ENCODE measurements around the gene PDE4A. TPM values are rescaled to one million over a fixed set of nuclear protein-coding genes. Genes with fewer than 3 reads are reported as not detected.
A peak's percentile ranks its signal among the peaks of the same experiment; 100 is the strongest.

The PDE4A gene
- total and polyA plus RNA-seq, 2 experiments from 2014 or later: 5.2 to 5.4 TPM

DNA sequence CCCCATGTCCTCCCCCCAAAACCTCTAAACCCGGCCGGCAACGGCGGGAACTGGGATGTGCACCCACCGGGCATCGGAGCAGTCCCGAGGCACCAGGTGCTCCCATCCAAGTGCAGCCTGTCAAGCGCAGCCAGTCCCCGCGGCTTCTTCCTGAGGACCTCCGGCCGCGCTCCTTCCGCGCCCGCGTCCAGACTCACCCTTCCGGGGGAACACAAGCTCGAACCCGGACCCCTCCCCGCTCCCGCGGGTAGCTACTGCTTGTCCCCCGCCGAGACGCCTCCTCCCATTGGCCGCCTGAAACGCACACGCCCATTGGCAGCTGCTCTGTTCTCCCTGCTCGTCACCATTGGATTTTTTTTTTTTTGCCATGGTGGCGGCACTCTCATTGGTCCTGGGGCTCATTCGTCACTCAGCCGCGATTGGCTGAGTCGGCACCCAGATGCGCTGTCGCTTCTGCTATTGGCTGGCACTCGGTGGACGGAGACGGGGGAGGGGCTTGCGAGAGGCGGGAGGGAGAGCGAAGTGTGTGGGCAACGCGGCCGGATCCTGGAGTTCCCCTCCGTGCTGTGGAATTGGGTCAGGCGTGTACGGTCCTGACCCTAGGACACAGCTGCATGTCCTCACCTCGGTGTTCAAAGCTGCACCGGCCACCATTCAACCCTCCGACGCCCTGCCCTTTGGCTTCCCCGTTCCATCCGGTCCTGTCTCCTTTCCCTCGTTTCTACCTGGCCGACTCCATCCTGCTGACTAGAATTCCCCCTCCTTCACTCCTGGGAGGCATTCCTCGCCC lies 39.8 kb upstream of the PDE4A start, which contains the start of gene TYK2:
TSS of gene TYK2 (minus strand) at position 260 of the 790 bp plus-strand sequence. CDS start 2,166 bp downstream, outside the sequence.
- Mint-ChIP-seq H3K4me3 (peak within 1 kb of the TSS; percentile 87), H3K27ac (peak within 1 kb of the TSS; percentile 93), H3K27me3 (ENCODE audit: insufficient read depth, low read depth, poor library complexity) (peaks cover 10% of the 10 kb centered on the region), H3K9me3 (no peaks in the 10 kb centered on the region), H3K36me3 (ENCODE audit: low read depth) (peaks cover 11% of the 10 kb centered on the region), H3K4me1 (peaks cover 4% of the 10 kb centered on the region; the same call in 2 of the 3 replicates)
- Histone ChIP-seq H3K4me3 (peak within 1 kb of the TSS; percentile 73), H3K36me3 (ENCODE audit: insufficient read depth) (no peaks in the 10 kb centered on the region), H3K27ac (ENCODE audit: low read depth) (peak within 1 kb of the TSS; percentile 91), H4K20me1 (replicated peaks; ENCODE audit: insufficient read depth) (no peaks in the 10 kb centered on the region), H3K4me2 (peak within 1 kb of the TSS; percentile 85), H3K79me2 (replicated peaks; ENCODE audit: insufficient read depth) (0 out of 2 replicates have a peak, but pooled peaks cover 3% of the 10 kb centered on the region), H3K27me3 (ENCODE audit: insufficient read depth) (no peaks in the 10 kb centered on the region), H3F3A (replicated peaks; ENCODE audit: low read depth) (0 out of 2 replicates have a peak, but pooled peaks cover 3% of the 10 kb centered on the region), H3K4me1 (ENCODE audit: insufficient read depth) (peaks cover 7% of the 10 kb centered on the region), H2AFZ (peak within 1 kb of the TSS; percentile 85), H3K9me2 (ENCODE audit: insufficient read depth) (no peaks in the 10 kb centered on the region)
- TF ChIP-seq, protein P1, sequence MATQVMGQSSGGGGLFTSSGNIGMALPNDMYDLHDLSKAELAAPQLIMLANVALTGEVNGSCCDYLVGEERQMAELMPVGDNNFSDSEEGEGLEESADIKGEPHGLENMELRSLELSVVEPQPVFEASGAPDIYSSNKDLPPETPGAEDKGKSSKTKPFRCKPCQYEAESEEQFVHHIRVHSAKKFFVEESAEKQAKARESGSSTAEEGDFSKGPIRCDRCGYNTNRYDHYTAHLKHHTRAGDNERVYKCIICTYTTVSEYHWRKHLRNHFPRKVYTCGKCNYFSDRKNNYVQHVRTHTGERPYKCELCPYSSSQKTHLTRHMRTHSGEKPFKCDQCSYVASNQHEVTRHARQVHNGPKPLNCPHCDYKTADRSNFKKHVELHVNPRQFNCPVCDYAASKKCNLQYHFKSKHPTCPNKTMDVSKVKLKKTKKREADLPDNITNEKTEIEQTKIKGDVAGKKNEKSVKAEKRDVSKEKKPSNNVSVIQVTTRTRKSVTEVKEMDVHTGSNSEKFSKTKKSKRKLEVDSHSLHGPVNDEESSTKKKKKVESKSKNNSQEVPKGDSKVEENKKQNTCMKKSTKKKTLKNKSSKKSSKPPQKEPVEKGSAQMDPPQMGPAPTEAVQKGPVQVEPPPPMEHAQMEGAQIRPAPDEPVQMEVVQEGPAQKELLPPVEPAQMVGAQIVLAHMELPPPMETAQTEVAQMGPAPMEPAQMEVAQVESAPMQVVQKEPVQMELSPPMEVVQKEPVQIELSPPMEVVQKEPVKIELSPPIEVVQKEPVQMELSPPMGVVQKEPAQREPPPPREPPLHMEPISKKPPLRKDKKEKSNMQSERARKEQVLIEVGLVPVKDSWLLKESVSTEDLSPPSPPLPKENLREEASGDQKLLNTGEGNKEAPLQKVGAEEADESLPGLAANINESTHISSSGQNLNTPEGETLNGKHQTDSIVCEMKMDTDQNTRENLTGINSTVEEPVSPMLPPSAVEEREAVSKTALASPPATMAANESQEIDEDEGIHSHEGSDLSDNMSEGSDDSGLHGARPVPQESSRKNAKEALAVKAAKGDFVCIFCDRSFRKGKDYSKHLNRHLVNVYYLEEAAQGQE (IDR thresholded peaks at IDR 0.05; ENCODE audit: unreplicated experiment): no peak
- TF ChIP-seq POLR2AphosphoS5 (IDR thresholded peaks at IDR 0.05; ENCODE audit: low read depth) (peak; percentile 96), EZH2phosphoT487 (IDR thresholded peaks at IDR 0.05; ENCODE audit: unreplicated experiment) (no peak), CREB1 (CRISPR knock-in tag; IDR thresholded peaks at IDR 0.05; ENCODE audit: low read depth) (peak; percentile 93), STAT1 (IDR thresholded peaks at IDR 0.05; ENCODE audit: unreplicated experiment) (no peak), JUNB (IDR thresholded peaks at IDR 0.05; ENCODE audit: unreplicated experiment) (no peak), NANOG (IDR thresholded peaks at IDR 0.05; ENCODE audit: borderline replicate concordance) (no peak), EZH2 (IDR thresholded peaks at IDR 0.05; ENCODE audit: low read depth, unreplicated experiment) (no peak)
- TF ChIP-seq, protein P2, sequence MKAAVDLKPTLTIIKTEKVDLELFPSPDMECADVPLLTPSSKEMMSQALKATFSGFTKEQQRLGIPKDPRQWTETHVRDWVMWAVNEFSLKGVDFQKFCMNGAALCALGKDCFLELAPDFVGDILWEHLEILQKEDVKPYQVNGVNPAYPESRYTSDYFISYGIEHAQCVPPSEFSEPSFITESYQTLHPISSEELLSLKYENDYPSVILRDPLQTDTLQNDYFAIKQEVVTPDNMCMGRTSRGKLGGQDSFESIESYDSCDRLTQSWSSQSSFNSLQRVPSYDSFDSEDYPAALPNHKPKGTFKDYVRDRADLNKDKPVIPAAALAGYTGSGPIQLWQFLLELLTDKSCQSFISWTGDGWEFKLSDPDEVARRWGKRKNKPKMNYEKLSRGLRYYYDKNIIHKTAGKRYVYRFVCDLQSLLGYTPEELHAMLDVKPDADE (IDR thresholded peaks at IDR 0.05): peak; percentile 25; the same call in 1 of the 2 replicates
- TF ChIP-seq, protein P3, sequence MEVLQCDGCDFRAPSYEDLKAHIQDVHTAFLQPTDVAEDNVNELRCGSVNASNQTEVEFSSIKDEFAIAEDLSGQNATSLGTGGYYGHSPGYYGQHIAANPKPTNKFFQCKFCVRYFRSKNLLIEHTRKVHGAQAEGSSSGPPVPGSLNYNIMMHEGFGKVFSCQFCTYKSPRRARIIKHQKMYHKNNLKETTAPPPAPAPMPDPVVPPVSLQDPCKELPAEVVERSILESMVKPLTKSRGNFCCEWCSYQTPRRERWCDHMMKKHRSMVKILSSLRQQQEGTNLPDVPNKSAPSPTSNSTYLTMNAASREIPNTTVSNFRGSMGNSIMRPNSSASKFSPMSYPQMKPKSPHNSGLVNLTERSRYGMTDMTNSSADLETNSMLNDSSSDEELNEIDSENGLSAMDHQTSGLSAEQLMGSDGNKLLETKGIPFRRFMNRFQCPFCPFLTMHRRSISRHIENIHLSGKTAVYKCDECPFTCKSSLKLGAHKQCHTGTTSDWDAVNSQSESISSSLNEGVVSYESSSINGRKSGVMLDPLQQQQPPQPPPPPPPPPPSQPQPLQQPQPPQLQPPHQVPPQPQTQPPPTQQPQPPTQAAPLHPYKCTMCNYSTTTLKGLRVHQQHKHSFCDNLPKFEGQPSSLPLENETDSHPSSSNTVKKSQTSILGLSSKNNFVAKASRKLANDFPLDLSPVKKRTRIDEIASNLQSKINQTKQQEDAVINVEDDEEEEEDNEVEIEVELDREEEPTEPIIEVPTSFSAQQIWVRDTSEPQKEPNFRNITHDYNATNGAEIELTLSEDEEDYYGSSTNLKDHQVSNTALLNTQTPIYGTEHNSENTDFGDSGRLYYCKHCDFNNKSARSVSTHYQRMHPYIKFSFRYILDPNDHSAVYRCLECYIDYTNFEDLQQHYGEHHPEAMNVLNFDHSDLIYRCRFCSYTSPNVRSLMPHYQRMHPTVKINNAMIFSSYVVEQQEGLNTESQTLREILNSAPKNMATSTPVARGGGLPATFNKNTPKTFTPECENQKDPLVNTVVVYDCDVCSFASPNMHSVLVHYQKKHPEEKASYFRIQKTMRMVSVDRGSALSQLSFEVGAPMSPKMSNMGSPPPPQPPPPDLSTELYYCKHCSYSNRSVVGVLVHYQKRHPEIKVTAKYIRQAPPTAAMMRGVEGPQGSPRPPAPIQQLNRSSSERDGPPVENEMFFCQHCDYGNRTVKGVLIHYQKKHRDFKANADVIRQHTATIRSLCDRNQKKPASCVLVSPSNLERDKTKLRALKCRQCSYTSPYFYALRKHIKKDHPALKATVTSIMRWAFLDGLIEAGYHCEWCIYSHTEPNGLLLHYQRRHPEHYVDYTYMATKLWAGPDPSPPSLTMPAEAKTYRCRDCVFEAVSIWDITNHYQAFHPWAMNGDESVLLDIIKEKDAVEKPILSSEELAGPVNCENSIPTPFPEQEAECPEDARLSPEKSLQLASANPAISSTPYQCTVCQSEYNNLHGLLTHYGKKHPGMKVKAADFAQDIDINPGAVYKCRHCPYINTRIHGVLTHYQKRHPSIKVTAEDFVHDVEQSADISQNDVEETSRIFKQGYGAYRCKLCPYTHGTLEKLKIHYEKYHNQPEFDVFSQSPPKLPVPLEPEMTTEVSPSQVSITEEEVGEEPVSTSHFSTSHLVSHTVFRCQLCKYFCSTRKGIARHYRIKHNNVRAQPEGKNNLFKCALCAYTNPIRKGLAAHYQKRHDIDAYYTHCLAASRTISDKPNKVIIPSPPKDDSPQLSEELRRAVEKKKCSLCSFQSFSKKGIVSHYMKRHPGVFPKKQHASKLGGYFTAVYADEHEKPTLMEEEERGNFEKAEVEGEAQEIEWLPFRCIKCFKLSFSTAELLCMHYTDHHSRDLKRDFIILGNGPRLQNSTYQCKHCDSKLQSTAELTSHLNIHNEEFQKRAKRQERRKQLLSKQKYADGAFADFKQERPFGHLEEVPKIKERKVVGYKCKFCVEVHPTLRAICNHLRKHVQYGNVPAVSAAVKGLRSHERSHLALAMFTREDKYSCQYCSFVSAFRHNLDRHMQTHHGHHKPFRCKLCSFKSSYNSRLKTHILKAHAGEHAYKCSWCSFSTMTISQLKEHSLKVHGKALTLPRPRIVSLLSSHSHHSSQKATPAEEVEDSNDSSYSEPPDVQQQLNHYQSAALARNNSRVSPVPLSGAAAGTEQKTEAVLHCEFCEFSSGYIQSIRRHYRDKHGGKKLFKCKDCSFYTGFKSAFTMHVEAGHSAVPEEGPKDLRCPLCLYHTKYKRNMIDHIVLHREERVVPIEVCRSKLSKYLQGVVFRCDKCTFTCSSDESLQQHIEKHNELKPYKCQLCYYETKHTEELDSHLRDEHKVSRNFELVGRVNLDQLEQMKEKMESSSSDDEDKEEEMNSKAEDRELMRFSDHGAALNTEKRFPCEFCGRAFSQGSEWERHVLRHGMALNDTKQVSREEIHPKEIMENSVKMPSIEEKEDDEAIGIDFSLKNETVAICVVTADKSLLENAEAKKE (CRISPR knock-in tag; IDR thresholded peaks at IDR 0.05): no peak
- TF ChIP-seq, protein P4, sequence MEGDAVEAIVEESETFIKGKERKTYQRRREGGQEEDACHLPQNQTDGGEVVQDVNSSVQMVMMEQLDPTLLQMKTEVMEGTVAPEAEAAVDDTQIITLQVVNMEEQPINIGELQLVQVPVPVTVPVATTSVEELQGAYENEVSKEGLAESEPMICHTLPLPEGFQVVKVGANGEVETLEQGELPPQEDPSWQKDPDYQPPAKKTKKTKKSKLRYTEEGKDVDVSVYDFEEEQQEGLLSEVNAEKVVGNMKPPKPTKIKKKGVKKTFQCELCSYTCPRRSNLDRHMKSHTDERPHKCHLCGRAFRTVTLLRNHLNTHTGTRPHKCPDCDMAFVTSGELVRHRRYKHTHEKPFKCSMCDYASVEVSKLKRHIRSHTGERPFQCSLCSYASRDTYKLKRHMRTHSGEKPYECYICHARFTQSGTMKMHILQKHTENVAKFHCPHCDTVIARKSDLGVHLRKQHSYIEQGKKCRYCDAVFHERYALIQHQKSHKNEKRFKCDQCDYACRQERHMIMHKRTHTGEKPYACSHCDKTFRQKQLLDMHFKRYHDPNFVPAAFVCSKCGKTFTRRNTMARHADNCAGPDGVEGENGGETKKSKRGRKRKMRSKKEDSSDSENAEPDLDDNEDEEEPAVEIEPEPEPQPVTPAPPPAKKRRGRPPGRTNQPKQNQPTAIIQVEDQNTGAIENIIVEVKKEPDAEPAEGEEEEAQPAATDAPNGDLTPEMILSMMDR (conservative IDR thresholded peaks at IDR 0.05; ENCODE audit: low read depth in 2 of 2): no peak
- DNase-seq (ENCODE audit: low spot score) (peak; percentile 99), ATAC-seq (peak; percentile 92)

Measured in GM23338 (cell line).